GM19372 (cell line): ENCODE data around the gene USP15.
A peak's percentile ranks its signal among the peaks of the same experiment; 100 is the strongest.

Experiments
- ATAC-seq: cut with Tn5 transposase; IDR thresholded peaks from one replicate; pipeline ENCODE4 v1.9.1; 2021; ENCODE audit warnings: mild to moderate bottlenecking, low read depth, moderate library complexity; ENCODE audit not compliant: unreplicated experiment

The USP15 gene

GRCh38 chr12:62256408-62257096 is 3.7 kb upstream of the USP15 start:
- no peak for ATAC-seq

- no peak for ATAC-seq
These were observed 2.0 kb upstream of the USP15 start for GRCh38 chr12:62258231-62258630.

DNA sequence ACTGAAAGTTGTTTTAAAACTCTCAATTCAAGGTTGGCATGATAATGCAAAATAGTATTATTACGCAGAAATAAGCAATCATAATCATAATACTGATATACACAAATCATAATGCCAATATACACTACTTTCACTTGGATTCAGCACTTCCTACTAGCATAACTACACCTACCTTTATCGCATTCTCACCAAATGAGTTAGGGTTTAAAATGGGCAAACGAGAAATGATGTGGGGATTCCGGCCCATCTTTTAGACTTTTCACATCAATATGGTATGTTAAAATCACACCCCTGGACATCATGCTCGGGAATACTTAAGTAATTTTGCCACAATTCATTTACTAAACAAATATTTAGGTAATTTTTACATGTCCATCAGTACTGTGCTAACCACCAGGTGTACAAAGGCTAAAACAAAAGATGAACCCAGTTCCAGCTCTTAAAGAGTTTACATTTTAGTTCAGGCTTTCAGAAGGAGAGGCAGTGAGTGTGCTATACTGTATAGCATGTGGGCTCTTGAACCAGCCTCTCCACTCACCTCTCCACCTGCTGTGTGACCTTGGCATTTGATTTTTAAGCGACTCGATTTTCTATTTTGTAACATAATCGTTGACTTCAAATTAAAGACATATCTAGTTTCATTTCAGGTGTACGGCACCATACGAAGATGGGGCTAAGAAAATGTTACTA is 1.1 kb upstream of the USP15 start:
- ATAC-seq = no peak

DNA sequence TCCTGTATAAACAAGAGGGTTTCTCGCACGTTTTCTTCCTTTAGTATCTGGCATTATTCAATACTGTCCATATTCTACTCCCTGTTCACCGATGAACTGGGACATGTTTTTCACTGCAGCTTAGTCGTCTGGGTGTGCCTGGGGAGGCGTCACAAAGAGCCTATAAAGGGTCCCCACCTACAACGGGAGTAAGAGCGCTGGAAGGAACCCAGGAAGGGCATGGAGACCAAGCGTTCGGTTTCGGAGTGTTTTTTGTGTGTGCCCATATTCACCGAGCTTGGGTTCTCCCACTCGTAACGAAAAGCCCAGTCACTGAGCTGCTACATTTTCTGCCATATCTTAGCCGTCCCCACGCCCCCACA is 592 bp upstream of the USP15 start:
- ATAC-seq = peak; percentile 6

DNA sequence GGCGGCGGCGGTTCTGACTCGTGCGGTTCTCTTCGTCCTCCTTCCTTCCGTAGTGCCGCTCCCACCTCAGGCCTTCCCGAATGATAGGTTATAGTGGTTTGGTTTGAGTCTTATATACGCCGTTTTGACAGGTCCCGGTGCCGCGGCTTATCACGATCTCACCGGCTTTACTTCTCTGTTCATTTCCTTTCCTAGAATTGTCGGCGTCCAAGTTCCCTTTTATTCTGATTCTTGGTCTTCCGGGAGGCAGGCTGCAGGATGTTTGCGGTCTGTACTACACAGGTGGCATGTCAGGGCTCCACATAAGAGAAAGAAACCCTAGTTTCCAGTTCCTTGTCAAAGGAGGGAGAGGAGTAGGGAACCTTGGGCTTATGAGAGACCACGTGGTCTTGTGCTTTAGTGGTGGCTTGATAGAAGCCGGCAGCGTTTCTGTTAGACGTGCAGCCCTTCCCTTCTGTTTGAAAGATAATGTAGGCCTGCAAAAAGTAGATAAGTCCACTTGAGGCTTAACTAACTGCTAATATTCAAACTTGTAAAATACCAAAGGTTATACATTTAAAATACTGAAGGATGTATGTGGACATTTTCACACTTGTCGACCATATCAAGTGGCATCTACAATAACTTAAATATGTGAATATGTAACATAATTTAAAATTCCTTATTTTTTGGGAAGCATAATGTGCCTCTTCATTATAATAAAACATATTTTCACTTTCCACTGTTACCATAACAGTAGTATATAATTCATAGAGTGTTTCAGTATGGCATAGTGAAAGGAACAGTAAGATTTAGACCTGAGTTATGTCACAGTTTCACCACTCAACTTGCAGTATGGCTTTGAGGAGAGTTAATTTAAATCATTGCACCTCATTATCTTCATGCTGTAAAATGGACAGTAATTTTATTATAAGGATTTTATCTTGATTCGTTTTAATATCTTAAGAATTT is 804 bp downstream of the USP15 start:
- ATAC-seq = peak; percentile 29

DNA sequence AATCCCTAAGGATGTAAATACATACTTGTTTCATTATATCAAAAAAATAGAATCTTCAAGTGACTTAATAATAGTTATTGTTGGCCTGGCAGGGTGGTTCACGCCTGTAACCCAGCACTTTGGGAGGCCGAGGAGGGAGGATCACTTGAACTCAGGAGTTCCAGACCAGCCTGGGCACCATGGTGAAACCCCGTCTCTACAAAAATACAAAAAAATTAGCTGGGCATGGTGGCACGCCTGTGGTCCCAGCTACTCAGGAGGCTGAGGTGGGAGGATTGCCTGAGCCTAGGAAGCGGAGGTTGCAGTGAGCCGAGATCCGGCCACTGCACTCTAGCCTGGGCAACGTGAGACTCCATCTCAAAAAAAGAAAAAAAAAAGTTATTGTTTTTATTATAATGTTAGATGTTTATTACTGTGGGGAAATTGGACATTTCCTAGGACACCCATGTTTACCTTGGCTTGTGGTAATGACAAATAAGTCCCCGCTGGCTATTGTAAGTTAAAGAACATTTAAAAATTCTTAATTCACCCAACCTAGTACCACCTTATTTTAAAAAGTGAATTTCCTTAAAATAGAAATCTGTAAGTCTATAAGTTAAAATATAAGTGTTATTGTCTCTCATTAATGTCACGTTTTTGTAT is 1.8 kb downstream of the USP15 start:
- no peak for ATAC-seq

DNA sequence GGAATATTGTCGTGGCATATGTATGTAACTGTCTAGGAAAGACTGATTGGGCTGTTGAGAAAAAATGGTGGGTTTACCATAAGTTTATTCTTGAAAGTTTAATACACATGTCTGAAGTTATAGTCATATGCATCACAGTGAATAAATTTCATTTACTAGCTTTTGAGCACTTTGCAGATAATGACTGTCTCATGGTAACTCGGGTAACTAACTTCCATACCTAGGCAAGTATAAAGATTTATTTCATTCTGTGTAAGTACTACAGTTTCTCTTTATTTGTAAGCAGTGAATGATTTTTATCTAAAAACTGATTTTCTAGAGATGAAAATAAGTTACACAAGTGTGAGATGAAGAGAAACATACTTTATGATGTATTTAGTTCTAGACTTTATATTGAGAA is 3.0 kb downstream of the USP15 start:
- no peak for ATAC-seq

- ATAC-seq = no peak
These were observed 3.8 kb downstream of the USP15 start for GRCh38 chr12:62263966-62264365.

- no peak for ATAC-seq
These were observed 4.5 kb downstream of the USP15 start for GRCh38 chr12:62264706-62265105.

GRCh38 chr12:62265511-62265910 is 5.3 kb downstream of the USP15 start:
- ATAC-seq = no peak

- ATAC-seq = no peak
These were observed 6.8 kb downstream of the USP15 start for GRCh38 chr12:62267026-62267425.

GRCh38 chr12:62267480-62267879 is 7.3 kb downstream of the USP15 start:
- ATAC-seq = no peak

GRCh38 chr12:62268956-62269355 is 8.8 kb downstream of the USP15 start:
- ATAC-seq = no peak

DNA sequence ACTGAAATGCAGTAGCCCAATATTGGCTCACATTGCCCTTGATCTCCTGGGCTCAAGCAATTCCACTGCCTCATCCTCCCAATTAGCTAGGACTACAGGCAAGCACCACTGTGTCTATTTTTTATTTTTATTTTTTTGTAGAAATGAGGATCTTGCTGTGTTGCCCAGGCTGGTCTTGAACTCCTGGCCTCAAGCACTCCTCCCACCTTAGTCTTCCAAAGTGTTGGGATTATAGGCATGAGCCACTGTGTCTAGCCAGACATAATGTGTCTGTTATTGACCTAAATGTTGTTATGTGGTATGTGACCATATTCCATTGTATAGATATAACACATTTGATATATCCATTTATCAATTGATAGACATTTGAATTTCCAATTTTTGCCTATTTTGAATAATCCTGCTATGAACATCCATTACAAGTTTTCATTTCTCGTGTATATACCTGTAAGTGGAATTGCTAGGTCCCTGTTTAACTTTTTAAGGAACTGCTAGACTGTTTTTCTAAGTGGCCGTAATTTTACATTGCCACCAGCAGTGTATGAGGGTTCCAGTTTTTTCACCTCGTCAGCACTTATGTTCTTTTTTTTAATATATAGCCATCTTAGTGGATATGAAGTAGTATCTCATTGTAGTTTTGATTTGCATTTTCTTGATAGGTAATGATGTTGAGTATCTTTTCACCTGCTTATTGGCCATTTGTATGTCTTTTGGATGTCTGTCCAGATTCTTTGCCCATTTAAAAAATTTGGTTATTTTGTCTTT is 9.4 kb downstream of the USP15 start:
- no peak for ATAC-seq

- no peak for ATAC-seq
These were observed 10.2 kb downstream of the USP15 start for GRCh38 chr12:62270384-62270783.

DNA sequence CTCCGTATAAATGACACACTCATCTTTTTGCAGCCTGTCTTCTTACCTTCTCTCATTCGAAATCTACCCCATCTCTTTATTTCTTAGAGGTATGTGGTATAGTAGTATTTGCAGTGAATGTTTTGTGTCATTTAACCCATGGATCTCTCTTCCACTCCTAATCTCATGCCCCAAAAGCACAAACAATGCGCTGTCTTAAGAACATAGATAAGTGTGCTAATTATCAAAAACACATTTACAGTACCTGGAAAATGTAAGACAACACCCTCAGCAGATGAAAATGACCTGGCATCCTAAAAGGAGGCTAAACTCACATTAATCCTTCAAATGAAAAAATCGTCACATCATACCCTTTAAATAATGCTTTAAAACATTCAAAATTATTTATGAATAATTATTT is 10.7 kb downstream of the USP15 start:
- no peak for ATAC-seq

- ATAC-seq = no peak
These were observed 12.8 kb downstream of the USP15 start for GRCh38 chr12:62272936-62273552.

DNA sequence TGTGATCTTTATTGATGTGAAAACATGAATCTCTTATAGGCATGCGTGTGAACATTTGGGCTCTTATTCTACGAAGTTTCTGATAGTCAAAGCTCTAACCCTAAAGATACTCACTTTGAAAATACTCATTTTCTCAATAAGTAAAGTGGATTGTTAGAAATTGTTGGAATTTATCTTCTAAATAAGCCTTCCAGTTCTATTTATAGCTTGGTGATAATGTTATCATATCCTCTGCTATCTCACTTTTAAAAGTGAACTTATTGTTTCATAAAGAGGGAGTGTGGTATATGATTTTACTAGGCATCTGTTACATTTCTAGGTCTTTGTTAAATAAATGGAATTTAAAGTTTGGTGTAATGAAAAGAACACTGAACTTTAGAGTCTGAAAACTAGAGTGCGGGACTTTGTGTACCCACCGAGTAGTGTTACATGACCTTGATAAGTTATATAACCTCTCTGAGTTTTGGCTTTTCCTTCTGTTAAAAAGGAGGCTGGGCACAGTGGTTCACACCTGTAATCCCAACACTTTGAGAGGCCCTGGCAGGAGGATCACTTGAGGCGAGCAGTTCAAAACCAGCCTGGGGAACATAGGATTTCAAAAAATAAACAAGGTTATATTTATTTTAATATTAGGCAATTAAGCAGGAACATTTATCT is 13.6 kb downstream of the USP15 start:
- no peak for ATAC-seq

- ATAC-seq = no peak
These were observed 17.8 kb downstream of the USP15 start for GRCh38 chr12:62278022-62278421.
